Medulla oblongata (tissue), 1 donor: Measurements from ENCODE around the gene NOL4L.
A peak's percentile ranks its signal among the peaks of the same experiment; 100 is the strongest.

ENCODE experiments used
- DNase-seq: peaks from one replicate; pipeline ENCODE4 v3.0.0-alpha.2; 2015; ENCODE audit errors: extremely low spot score

Gene NOL4L, protein sequence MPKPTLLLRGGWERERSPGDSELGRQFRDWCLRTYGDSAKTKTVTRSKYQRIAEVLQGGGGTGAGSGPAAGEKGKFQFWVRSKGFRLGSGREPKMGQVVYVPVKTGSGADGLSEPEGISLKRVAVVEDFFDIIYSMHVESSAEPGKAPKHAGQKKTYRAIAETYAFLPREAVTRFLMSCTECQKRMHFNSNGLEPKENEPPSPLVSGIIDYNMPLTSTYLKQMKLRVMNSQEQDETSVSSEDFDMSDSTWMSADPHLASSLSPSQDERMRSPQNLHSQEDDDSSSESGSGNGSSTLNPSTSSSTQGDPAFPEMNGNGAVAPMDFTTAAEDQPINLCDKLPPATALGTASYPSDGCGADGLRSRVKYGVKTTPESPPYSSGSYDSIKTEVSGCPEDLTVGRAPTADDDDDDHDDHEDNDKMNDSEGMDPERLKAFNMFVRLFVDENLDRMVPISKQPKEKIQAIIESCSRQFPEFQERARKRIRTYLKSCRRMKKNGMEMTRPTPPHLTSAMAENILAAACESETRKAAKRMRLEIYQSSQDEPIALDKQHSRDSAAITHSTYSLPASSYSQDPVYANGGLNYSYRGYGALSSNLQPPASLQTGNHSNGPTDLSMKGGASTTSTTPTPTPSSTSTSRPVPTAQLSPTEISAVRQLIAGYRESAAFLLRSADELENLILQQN

GRCh38 chr20:32585011-32585585, at the start of gene NOL4L:
Gene NOL4L, minus strand, starts transcription at chr20:32585333. Its CDS starts 443 bp downstream, at chr20:32584890.
- no peak for DNase-seq

GRCh38 chr20:32634041-32634805, 49.1 kb upstream of the NOL4L start:
- no peak for DNase-seq

- no peak for DNase-seq
These were observed 47.6 kb upstream of the NOL4L start for GRCh38 chr20:32632461-32633354.

DNA sequence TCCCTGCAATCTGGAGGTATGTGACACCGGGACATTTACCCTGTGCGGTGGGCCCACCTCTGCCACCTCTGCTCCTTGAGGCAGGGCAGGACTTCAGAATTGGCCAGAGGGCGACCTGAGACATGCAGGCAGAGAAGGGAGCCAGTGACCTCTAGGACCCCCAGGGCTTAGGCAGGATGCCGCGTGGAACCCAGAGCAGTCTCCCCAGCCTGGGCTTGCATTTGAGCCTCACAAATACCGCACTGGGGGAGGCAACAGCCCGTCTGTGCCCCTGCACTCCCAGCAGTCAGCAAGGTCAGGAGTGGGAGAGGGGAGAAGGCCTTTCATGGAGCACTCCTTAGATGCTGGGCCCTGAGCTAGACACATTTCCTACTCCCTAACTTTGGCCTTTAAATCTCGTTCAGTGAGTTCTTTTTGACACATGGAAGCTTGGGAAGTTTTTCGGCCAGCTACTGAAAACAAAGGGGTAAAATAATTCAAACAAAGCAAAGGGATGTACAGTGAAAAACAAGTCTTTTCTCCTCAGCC, 46.9 kb upstream of the NOL4L start:
- DNase-seq: no peak

GRCh38 chr20:32629813-32630212, 44.7 kb upstream of the NOL4L start:
- DNase-seq: no peak

- DNase-seq: no peak
These were observed 43.9 kb upstream of the NOL4L start for GRCh38 chr20:32628960-32629530.

DNA sequence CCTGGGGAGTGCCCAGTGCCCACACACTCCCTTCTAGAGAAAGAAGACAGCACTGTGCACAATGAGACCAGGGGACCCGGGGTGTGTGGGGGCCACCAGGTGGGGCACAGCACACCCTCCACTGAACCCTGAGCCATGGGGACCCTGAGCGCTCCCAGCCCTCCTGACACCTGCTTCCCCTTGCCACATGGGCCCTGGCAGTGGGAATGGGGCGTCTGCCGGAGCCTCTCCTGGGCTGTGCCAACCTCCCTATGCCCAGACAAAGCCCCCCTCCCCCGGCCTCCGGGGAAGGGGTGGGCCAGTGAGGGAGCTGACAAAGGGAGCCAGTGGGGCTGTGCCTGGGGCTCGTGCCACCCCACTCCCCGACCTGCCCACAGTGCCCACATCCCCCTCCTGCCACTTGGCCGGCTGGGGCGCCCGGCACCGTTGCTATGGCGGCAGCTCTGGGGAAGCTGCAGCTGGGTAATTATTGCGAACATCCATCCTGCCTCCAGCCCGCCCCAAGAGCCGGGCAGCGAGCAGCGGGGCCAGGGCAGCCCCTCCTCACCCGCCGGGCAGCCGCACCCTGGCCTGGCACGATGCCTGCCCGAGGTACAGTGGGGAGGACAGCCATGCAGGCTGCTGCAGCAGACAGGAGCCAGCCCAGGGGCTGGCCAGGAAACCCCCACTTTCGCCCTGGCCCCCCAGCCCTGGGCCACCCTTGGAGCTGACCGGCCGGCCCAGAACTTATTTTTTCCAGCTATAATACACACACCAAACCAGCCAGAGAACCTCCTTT, 41.9 kb upstream of the NOL4L start:
- DNase-seq: peak; percentile 84

DNA sequence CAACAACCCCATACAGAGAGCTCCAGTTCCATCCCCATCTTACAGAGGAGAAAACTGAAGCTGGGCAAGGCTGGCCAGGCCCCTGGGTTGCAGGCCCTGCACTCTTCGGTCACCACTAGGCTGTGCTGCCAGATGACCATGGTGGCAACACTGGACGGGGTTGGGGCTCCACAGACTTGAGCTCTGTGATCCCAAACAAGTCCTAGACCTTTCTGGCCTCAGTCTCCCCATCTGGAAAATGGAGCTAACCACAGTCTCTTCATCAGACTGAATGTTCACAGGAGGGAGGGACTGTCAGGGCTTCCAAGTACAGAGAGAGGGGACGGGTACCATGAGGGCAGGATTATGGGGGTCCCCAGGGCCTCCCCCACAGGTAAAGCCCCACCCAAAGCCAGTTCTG, 41.3 kb upstream of the NOL4L start:
- no peak for DNase-seq

DNA sequence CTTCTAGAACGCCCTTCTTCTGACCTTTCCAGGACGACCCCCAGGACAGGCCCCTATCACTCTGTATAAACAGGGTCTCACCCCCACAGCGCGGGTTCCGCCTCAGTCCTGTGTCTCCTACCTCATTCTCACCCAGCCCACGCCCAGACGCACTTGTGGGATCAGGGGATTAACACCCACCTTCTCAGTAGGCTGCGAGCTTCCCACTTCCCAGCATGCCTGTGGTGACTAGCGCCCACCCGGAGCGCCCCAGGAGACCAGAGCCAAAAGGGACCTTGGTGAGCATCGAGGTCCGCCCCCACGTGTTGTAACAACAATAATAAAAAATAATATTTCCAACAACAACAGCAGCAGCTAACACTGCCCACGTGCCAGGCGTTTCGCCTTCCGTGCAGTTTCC, 40.9 kb upstream of the NOL4L start:
- DNase-seq: no peak

DNA sequence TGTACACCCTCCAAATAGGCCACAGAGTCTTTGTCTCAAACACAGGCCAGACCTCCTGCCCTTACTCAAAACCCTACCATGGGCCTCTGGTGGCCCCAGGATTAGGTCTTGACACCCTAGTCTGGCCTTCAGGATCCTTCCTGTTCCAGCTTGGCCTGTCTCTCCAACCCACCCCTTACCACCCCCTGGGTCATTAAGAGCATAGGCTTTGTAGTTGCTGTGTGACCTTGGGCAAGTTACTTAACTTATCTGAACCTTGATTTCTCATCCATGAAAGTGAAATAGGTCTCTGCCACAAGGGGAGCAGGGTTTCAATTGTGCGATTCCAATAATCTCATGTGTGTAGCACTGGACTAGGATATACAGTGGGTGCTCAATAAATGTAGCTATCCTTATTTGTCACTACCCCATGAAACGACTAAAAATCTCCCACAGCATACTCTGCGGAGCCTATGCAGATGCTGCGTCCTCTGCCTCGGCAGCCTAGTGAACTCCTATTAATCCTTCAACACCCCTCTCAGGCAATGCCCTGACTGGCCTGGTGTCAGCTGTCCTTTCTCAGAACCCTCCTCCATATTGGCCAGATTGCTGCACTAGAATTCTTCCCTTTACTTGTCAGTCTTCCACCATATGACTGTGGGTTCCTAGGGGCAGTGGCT, 39.7 kb upstream of the NOL4L start:
- no peak for DNase-seq

- no peak for DNase-seq
These were observed 38.6 kb upstream of the NOL4L start for GRCh38 chr20:32623667-32624157.

- no peak for DNase-seq
These were observed 37.7 kb upstream of the NOL4L start for GRCh38 chr20:32622585-32623468.

GRCh38 chr20:32621891-32622584, 36.9 kb upstream of the NOL4L start:
- DNase-seq: no peak

DNA sequence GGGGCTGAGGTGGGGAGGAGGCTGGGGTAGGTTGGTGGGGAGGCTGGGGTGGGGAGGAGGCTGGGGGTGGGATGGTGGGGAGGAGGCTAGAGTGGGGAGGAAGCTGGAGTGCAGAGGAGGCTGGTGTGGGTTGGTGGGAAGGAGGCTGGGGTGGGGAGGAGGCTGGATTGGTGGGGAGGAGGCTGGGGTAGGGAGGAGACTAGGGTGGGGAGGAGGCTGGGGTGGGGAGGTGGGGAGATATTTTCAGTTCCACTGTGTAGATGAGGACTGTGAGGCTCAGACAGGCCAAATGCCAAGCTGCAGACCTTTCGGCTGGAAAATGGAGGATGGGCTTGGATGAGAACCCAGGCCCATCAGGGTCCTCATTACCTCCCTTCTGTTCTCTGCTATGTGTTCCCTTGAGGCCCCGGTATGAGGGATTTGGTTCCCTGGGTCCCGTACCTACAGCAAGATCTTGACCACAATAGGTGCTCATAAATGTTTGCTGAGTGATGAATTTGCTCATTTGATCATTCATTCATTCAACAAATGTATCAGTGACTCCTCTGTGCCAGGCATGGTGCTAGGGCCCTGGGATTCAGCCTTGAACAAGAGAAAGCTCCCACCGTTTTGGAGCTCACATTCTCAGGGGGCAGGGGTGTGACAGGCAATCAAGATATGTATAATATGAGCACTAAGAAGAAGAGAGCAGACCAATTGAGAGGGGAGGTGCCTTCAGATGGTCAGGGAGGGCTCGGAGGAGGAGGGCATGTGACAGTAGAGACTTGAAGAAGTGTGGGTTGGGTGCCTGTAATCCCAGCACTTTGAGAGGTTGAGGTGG, 36.1 kb upstream of the NOL4L start:
- DNase-seq: no peak

GRCh38 chr20:32619586-32619985, 34.5 kb upstream of the NOL4L start:
- DNase-seq: no peak

GRCh38 chr20:32614772-32615171, 29.6 kb upstream of the NOL4L start:
- no peak for DNase-seq
